ENCODE results near the gene MAN1C1.
"Not testable (repeated sequence)": the region's sequence is repeated elsewhere in the genome, so short reads cannot be mapped to it uniquely, and the experiment has no call there.

Gene MAN1C1

DNA sequence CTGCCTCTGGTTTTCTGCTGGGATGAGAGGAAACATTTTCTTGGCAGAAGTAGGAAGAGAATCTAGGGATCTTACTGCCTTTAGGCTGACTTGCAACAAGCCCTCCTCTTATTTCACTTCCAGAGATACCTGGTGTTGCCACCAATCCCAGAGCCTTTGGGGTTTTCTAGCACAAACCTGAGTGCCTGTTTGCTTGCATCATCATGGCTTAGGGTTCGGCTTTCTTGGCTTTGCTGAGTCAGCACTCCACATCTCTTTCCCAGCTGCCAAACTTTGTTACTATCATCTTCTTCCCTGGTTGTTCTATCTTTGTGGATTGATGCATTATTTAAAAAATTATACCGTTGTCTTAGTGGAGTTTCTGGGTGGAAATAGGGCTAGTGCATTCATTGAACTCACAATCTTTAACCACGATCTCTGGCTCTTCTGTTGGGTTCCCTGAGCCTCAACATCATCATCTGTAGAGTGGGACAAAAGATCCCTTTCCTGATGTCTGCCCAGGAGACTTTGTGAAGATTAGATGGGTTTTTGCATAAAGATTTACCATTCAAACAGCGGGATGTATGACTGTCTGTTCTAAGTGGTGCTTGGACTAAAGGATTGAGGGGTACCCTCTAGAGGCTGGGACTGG lies 106.8 kb downstream of the MAN1C1 start:
- DNase-seq = no peak

DNA sequence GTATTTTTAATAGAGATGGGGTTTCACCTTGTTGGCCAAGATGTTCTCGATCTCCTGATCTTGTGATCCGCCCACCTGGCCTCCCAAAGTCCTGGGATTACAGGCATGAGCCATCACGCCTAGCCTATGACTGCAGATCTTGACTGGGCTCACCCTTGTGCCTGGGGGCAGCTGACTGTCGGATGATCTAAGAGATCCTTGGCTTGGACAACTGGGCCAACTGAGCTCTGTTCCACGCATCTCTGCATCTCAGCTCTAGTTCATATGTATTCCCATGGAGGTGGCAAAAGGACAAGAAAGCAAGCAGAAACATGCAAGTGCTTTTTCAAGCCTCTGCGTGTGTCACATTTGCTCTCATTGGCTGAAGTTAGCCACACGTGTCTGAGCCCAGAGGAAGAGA lies 107.6 kb downstream of the MAN1C1 start:
- DNase-seq = no peak

DNA sequence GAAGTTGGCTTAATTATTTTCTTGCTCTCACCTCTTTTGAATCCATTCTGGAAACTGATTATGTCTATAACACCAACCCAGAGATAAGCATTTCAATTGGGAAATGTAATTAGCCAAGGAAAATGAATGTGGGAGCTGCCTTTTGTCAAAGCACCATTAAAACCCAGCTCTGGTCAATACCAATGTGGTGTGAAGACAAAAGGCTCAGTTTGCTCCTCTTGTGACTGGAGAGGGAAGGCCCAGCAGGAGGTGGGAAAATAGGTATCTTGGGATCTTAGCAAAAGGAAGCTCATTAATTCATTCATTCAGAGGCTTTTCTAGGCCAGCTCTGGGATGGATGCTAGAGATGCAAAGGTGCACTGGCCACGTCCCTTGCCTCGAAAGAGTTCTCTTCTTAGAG lies 108.4 kb downstream of the MAN1C1 start:
- peak; percentile 29 to 81 (median 39) for DNase-seq

DNA sequence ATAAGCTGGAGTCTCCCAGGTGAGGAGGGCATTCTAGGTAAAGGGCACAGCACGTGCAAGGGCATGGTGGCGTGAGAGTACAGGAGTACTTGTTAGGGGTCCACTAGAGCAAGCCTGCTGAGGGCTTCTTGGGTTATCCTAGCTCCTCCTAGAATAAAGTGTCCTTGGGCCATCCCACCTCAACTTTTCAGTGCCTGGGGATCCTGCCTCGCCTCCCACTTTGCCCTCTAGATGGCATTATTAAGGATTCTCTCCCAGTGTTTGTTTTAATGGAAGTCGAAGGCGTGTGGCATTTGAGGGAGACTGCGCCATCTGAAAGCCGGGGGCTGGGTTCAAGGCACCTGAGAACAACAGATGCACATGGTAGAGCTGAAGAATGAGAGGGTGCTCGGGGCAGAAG lies 108.9 kb downstream of the MAN1C1 start:
- no peak for DNase-seq

DNA sequence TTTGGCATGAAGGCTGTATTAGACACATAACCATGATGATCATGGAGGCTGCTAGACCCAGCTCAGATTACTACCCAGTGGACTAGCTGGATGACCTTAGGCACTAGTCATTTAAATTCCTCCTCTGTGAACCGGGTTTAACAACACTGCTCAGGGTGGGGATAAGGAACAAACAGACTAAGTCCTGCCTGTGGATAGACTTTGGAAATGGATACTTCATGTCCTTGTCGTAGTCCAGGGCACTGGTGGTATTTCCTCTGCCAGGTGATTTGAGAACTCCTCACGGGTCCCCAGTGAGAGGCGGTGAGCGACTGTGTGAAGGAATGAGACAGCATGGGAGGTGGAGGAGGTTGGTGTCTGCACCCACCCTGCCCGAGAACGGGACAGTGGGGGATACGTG lies 110.5 kb downstream of the MAN1C1 start:
- no peak for DNase-seq

DNA sequence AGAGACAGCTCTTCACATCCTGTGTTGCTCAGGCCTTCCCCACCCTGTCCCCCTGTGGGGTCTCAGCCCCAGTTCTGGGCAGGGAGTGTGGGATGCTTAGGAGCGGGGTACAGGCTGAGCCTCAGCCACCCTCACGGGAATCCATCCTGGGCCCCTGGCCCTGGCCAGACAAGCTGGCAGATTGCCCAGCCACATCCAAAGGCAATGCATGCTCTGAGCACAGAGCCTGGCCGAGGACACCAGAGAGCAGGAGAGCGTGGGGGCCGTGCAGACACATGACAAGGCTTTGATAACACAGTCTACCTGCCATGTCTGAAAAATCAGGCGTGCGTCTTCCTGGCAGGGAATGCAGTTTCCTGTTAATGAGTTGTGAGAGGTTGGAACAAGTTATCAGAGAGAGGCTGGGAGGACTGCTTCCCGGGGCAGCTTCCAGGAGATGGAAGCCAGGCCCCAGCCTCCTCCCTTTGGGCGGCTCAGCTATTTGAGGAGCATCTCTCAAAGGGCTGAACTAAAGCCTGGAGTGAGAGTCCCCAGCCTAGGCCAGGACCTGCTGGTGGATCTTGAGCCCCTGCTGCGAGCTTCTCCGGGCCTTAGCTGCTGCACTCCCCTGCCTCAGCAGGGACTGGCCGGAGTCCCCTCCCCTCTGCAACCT lies 111.2 kb downstream of the MAN1C1 start:
- peak in 2 of 3 experiments; percentile 4 to 14 for DNase-seq

DNA sequence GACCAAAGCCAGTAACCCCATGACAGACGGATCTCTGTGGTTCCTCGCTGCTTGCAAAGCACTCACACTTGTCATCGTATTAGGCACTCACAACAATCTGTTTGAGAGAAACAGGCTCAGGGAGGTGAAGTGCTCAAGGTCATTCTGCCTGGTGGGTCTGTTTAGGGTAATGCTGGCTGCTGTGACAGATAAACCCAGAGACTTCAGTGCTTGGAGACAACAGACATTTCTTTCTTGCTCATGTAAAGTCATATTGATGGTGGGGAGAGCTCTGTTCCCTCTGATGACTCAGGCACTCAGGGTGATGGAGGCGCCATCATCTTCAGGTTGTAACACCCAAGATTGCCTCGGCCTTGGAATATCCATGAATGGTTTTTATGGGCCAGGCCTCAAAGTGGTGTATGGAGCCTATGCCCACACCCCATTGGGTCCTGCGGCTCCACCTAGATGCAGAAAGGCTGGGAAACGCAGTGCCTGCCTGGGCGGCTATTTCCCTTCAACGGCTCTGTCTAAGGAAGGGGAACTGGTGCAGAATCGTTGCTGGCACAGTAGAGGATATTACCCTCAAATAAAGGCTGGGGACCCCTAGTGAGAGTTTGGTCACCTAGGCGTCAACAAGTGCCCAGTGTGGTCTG lies 111.8 kb downstream of the MAN1C1 start:
- DNase-seq = no peak

DNA sequence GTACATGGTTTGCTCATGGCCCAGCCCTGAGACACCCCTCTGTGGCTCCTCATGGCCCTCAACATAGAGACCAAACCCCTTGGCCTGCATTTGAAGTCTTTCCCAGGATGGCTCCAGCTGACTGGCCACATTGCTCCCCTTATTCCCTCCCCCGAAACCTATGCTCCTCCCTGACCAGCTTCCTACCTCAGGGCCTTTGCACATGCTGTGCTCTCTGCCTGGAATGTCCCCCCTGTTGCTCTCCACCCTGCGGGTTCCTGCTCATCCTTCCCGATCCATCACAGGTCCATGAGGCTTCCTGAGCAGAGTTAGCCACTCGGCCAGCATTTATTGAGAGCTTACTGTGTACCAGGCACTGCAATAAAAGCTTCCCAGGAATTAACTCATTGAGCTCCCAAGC lies 112.5 kb downstream of the MAN1C1 start:
- no peak for DNase-seq

DNA sequence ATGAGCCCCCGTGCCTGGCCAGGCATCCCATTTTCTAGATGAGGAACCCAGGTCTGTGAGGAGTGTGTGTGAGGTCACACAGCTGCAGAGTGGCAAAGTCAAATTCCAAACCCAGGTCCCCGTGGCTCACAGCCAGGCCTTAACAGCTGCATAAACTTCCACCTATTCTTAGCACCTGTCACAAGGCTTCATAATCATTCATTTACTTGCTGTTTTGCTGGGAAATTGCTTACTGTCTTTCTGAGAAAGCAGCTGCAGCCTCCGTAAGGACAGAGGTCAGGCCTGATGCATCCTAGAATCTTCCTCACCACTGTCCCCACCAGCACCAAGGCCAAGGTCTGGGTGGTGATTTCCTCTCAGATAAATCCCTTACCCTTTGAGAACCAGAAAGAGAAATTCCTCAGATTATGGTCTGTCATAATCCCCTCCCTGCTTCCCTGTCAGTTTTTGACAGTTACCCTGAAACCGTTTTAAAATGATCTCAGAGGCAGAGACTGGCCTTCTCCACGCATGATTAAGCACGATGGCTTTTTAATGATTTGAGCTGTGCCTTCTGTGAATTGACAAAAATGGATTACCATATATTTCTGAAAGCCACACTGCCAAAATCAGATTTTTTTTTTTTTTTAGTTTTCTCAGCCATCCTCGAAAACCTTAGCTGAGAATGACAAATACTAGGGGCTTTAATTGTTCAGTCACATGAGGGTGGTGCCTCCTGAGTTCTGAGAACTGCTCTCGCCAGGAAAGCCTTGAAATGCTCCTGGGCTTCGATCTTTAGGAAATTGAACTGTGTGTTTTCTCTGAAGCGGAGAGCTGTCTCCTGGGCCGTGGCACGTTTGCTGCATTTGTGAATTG lies 113.4 kb downstream of the MAN1C1 start:
- peak in 2 of 3 experiments; percentile 23 to 75 for DNase-seq

DNA sequence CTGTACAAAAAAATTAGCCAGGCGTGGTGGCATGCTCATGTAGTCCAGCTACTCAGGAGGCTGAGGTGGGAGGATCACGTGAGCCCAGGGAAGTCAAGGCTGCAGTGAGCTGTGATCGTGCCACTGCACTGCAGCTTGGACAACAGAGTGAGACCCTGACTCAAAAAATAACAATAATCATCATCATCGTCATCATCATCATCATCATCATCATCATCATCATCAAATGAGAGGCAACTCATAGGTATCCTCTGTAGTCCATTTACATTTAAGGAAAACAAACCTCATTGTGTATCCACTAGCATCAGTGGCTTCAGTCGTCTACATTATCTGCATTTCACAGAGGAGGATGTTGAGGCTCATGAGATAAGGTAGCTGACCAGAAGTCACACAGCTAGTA lies 114.6 kb downstream of the MAN1C1 start:
- no peak for DNase-seq

DNA sequence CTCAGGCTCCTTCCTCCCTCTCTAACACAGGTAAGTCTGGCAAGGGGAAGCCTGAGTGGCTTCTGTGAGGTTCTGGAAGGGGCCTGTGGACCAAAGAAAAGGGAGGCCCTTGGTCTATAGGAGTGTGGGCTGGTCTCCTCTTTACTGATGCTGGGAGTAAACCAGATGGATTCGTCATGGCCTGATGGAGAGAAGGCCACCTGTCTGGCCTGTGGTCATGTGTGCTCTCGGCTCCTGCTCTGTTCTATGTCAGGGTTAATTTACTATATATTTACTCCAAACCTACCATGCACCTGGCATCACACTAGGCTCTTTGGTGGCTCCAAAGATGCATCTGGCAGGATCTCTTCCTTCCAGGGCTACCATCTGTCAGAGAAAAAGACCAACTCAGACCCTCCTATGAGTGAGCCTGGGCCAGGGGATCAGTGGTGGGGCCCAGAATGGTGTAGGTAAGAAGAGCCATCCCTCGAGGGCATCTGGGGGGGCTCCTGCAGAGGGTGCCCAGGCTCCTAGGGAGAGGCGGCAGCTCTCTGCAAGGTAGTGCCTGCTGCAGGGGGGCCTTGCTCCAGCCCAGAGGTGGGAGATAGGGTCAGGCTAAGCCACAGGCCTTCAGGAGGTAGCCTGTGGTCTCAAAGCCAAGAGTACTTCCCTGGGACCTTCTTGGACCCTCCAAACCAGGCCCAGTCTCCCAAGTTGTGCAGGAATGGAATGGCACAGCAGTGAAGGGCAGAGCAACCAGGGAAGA lies 115.2 kb downstream of the MAN1C1 start:
- no peak for DNase-seq

DNA sequence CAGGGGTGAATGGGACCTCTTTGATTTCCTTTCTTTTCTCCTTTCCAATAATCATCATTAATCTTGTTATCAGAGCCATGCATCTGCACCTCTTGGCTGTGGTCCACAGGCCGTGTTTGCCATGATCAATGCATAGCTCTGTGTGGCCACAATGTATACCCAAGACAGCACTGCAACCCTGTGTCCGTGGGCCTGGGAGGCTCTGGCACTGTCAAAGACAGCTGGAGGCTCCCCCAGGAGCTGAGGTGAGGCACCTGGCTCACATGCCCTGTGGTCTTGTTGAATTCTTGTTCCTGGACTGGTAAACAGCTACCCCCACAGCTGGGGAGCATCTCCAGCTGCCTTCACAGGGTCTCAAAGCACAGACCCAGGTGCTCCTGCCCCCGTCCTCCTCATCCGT lies 116.2 kb downstream of the MAN1C1 start:
- no peak for DNase-seq

DNA sequence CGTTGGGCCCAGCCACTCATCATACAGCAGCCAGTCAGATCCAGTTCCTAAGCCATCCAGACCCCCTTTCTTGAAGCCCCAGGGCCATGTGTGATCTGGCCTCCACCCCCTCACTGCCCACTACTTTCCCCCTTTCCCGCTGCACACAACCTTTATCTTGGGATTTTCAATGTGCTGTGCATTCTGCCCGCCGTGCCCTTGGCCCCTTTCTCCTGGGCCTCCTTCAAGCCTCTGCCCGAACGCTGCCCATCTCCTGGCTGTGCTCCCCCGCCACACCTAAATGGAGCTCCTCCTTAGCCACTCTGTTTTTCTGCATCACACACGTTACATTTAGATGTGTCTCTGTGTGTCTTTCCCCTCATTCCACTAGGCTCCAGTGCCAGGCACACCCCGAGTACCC lies 116.7 kb downstream of the MAN1C1 start:
- DNase-seq = no peak

DNA sequence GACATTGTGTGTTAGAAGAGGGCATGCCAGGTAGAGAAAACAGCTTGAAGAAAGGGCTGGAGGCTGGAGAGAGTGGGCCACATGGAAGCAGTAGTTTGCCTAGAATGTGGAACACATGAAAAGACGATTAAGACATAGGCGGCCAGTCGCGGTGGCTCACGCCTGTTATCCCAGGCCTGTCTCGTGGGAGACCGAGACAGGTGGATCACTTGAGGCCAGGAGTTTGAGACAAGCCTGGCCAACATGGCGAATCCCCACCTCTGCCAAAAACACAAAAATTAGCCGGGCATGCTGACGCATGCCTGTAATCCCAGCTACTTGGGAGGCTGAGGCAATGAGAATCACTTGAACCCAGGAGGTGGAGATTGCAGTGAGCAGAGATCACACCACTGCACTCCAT lies 118.4 kb downstream of the MAN1C1 start:
- not testable (repeated sequence) for DNase-seq

DNA sequence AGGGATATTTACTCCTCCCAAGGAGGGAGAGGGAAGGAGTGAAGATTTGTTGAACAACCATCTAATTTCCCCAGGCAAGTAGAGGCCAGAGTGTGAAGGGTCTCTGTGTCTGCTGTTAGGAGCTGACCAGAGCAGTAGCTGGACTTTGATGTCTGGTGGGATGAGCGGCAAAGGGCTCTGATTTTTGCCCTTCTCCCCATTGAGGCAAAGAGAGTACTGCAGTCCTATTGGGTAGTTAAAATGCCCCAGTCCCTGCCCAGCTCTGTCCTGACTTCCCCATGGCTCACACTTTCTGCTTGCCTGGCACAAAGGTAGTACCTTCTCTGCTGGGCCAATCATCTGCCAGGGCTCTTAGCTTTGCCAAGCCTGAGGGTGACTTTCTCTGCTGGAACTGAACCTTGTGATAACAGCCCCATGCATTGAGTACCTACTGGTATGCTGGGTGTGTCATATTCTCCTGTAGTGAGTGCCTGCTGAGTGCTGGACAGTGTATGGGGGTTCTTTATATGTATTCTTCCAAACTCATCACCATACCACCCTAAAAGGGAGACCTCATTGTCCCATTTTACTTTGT lies 119.5 kb downstream of the MAN1C1 start:
- DNase-seq = no peak

DNA sequence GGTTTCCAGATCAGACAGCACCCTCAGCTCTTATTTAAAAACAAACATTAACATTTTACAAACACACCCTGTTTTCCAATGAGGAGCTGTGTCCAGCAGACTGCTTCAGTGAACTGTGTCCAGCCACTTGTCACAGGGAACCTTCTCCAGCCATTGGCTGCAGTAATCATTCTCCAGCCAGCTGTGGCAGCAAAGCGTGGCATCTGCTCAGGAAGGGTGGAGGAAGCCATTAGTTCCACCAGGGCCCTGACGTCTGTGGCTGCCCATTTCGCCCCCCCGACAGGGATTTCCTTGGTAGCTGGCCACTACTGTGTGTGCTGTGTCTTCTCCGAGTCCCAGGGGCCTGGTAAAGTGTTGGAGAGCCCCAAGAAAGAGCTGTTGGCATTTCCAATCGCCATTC lies 120.5 kb downstream of the MAN1C1 start:
- peak in 1 of 3 experiments; percentile 14 for DNase-seq

DNA sequence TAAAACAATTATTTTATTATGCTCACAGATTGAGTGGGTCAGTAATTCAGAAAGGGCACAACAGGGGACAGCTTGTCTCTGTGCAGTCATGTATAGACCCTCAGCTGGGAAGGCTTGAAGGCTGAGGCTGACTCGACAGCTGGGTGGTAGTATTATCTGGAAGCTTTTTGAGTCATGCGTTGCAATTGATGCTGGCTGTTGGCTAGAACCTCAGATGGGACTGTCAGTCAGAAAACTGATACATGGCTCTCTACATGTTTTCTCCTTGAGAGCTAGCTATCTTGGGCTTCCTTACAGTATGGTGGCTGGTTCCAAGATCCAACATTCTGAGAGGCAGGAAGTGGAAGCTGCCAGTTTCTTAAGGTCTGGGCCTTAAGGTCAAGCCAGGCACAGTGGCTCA lies 121.9 kb downstream of the MAN1C1 start:
- no peak for DNase-seq

DNA sequence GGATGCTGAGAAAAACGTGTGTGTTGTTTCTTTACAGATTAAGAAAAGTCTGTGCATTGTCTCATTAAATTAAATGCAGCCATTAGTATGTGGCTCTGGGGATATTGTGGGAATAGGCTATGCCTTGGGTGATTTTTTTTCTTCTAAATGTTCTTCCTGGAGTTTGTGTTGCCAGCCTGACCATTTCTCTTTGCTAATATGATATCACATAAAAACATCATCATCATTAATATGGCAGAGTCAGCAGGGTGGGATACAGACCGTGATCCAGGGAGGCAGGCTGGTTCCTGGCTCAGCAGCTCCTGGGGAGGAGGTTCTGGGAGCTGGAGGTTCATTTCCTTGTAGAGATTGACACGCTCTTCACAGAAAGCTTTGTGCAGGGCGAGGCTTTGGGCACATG lies 122.8 kb downstream of the MAN1C1 start:
- no peak for DNase-seq

DNA sequence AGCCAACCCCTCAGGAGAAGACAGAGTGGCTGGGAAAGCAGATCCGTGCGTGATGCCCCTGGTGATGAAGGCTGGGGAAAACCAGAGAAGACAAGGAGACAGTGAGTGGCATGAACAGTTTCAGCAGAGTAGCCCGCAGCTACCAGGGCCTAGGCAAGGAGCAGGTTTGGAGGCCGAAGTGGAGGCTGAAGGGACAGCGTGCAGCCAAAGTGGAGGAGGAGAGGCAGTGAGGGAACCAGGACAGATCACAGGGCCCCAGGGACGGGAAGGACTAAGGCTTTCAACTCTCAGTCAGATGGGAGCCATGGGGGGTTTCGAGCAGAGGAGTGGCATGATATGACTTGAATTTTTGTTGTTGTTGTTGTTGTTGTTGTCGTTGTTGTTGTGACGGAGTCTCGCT lies 123.5 kb downstream of the MAN1C1 start:
- DNase-seq = no peak

DNA sequence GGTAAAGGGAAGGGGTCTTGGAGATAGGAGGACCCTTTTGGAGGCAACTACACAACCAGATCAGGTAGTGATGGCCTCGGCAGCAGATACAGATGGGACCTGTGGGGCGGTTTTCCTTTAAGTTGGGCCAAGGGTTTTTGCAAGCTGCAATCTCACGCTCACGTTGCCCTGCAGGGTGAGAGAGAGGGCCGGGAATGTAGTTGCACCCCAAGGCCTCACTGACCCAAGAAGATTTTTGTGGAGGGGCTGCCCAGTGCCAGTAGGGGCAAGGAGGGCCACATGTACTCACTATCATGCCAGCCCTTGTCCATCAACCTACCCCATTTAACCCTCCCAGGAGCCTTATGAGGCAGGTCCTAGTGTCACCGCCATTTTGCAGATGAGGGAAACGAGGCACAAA lies 125.7 kb downstream of the MAN1C1 start:
- DNase-seq = no peak

DNA sequence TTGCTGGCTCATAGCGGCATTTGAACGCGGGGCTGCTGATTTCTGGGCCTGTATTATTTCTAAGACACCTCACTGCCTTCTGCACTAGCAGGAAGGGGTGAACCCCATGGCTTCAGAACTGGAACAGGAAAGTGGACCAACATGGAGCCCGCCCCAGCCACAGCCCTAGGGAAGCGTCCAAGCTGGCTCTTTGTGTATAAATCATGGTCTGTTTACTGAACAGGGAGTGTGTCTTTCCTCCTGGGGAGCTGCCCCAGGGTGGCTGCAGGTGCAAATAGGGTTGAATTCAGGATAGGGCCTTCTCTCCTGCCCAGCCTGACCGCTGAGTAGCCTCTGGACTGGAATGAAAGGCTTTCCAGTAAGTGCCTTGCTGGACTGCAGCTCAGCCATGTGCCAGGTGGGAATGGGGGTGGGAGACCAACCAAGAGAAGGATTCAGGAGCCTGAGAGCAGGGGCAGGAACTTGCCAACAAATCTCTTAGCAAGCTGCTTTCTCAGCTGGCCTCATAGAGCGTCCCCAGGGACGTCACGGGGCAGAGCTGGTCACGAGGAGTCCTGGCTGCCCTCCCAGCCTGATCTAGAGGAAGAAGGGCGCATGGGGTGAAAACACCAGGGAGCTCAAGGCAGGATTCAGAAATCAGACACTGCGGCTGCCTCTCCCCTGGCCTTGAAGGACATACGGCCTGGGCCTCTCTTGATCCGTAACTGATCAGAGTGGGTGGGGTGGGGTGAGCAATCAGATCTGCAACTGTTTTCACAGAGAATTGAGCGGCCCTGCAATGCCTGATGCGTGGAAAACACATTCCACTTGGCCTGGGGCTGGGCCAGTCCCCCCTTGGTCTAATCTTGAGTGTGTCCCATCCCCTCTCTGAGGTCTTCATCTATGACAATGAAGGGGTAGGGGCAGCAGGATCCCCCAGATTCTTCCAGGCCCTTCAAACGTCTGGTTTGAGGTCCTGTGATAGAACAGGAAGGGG lies 126.9 kb downstream of the MAN1C1 start:
- peak; percentile 42 to 79 (median 70) for DNase-seq
